HTERT RPE-1 (cell line): ENCODE data around the gene EFNA4.

Experiments
- in situ Hi-C: fragments of 300-500 bp; cut with MboI; formaldehyde crosslinking; loops from 4 replicates; pipeline ENCODE4 v1.14.3; 2020; ENCODE audit warnings: low sequenced_read_pairs

The EFNA4 gene

GRCh38 chr1:155085504-155086127 is 22.1 kb downstream of the EFNA4 start:
- in situ Hi-C loops: no loop called here

- in situ Hi-C loops: no loop called here
Observed at GRCh38 chr1:155086128-155086741, 22.7 kb downstream of the EFNA4 start.

- in situ Hi-C loops: no loop called here
Observed at GRCh38 chr1:155086856-155087535, 23.5 kb downstream of the EFNA4 start.

- in situ Hi-C loops: no loop called here
Observed at GRCh38 chr1:155091071-155092051, 27.8 kb downstream of the EFNA4 start.

- in situ Hi-C loops: no loop called here
Observed at GRCh38 chr1:155092131-155092530, 28.6 kb downstream of the EFNA4 start.

- in situ Hi-C loops: no loop called here
Observed at GRCh38 chr1:155092641-155093040, 29.1 kb downstream of the EFNA4 start.

GRCh38 chr1:155093911-155094621 is 30.5 kb downstream of the EFNA4 start:
- in situ Hi-C loops: no loop called here

- in situ Hi-C loops: no loop called here
Observed at GRCh38 chr1:155094622-155094948, 31.0 kb downstream of the EFNA4 start.

GRCh38 chr1:155099331-155099730 is 35.8 kb downstream of the EFNA4 start:
- in situ Hi-C loops: no loop called here

- in situ Hi-C loops: no loop called here
Observed at GRCh38 chr1:155103325-155103724, 39.8 kb downstream of the EFNA4 start.

- in situ Hi-C loops: no loop called here
Observed at GRCh38 chr1:155104605-155105534, 41.3 kb downstream of the EFNA4 start.

- in situ Hi-C loops: no loop called here
Observed at GRCh38 chr1:155105604-155106011, 42.1 kb downstream of the EFNA4 start.

- in situ Hi-C loops: no loop called here
Observed at GRCh38 chr1:155106862-155107261, 43.3 kb downstream of the EFNA4 start.

GRCh38 chr1:155107309-155108264 is 44.0 kb downstream of the EFNA4 start:
- in situ Hi-C loops: no loop called here

- in situ Hi-C loops: no loop called here
Observed at GRCh38 chr1:155108296-155108695, 44.8 kb downstream of the EFNA4 start.

GRCh38 chr1:155110381-155110780 is 46.8 kb downstream of the EFNA4 start:
- in situ Hi-C loops: no loop called here

- in situ Hi-C loops: no loop called here
Observed at GRCh38 chr1:155110826-155111225, 47.3 kb downstream of the EFNA4 start.

GRCh38 chr1:155113450-155113980 is 50.0 kb downstream of the EFNA4 start:
- in situ Hi-C loops: no loop called here
